H1 (cell line): Measurements from ENCODE around the gene WNT8B. TPM values are rescaled to one million over a fixed set of nuclear protein-coding genes. Genes with fewer than 3 reads are reported as not detected.

Experiments used
- ASH2L ChIP-seq: fragments of 200-600, 300-600 bp; sonication (generic); IDR thresholded peaks from one replicate; pipeline ENCODE4 v1.7.1; 2017; ENCODE audit warnings: low read length
- BACH1 ChIP-seq: IDR thresholded peaks from 2 replicates; pipeline ENCODE4 v1.6.1; 2012; ENCODE audit warnings: low read length, improper control_type of control experiment
- CREB1 ChIP-seq: IDR thresholded peaks from 2 replicates; pipeline ENCODE4 v1.6.1; 2012; ENCODE audit warnings: inconsistent platforms
- HDAC2 ChIP-seq, 2 experiments: fragments of 300-600 bp in 1 of 2; sonication (generic) in 1 of 2; IDR thresholded peaks; 2 replicates each; pipeline ENCODE4 v1.6.1; 2011 to 2012; ENCODE audit warnings: low read depth in 2 of 2, low read length in 2 of 2, mild to moderate bottlenecking in 2 of 2, moderate library complexity in 2 of 2, borderline replicate concordance in 1 of 2, inconsistent platforms in 1 of 2
- JUND ChIP-seq: IDR thresholded peaks from 2 replicates; pipeline ENCODE4 v1.6.1; 2011; ENCODE audit warnings: mild to moderate bottlenecking, improper control_type of control experiment, low read length
- KDM4A ChIP-seq: IDR thresholded peaks from one replicate; pipeline ENCODE4 v1.7.1; 2012; ENCODE audit warnings: low read depth, mild to moderate bottlenecking, moderate library complexity, low read length, inconsistent platforms; ENCODE audit not compliant: severe bottlenecking
- RAD21 ChIP-seq, 2 experiments: IDR thresholded peaks in 1 of 2; conservative IDR thresholded peaks in 1 of 2; 2 replicates each; pipeline ENCODE4 v1.6.1; 2011; ENCODE audit warnings: low read depth in 2 of 2, low read length in 2 of 2, improper control_type of control experiment in 1 of 2, inconsistent platforms in 1 of 2, mild to moderate bottlenecking in 1 of 2, moderate library complexity in 1 of 2
- SIN3A ChIP-seq, 2 experiments: IDR thresholded peaks in 1 of 2; conservative IDR thresholded peaks in 1 of 2; 2 replicates each; pipeline ENCODE4 v1.6.1; 2011 to 2012; ENCODE audit warnings: low read length in 2 of 2, improper control_type of control experiment in 1 of 2, low read depth in 1 of 2, mild to moderate bottlenecking in 1 of 2
- SP2 ChIP-seq: IDR thresholded peaks from 2 replicates; pipeline ENCODE4 v1.6.1; 2012; ENCODE audit warnings: mild to moderate bottlenecking, low read length, inconsistent platforms
- TCF12 ChIP-seq: IDR thresholded peaks from 2 replicates; pipeline ENCODE4 v1.6.1; 2011; ENCODE audit warnings: low read depth, mild to moderate bottlenecking, low read length
- polyA plus RNA-seq, 7 experiments: library from polyadenylated mRNA; depleted of rRNA in 3 of 7; stranded (reverse) in 5 of 7; unstranded in 2 of 7; fragments of >200 nt in 5 of 7; fragments of 200-250 nt in 2 of 7; gene quantifications; 1 replicate in 5 of 7; 2 replicates in 1 of 7; 4 replicates in 1 of 7; pipeline versions ENCODE4 v1.2.1 to v1.2.3, GENCODE V29; 2011 to 2013; ENCODE audit warnings: missing spikeins in 2 of 7, mixed read lengths in 2 of 7
- total RNA-seq: library from RNA; stranded (reverse); fragmentation: NEBNext Ultra II Directional; extraction: Animal tissue kit (Norgen Biotek cat#: 25700); gene quantifications from 2 replicates; pipeline ENCODE4 v1.2.1, GENCODE V29; 2021
- TF ChIP-seq, protein P1 (sequence below), 3 experiments: IDR thresholded peaks; 1 replicate in 2 of 3; 2 replicates in 1 of 3; pipeline versions ENCODE4 v1.5.1 to v1.6.1; 2011; ENCODE audit warnings: low read length in 3 of 3, mild to moderate bottlenecking in 3 of 3, inconsistent platforms in 2 of 3, low read depth in 1 of 3, moderate library complexity in 1 of 3; ENCODE audit not compliant: insufficient read depth in 1 of 3; ENCODE audit errors: control extremely low read depth in 1 of 3
- TF ChIP-seq, protein P2 (sequence below): IDR thresholded peaks from 2 replicates; pipeline ENCODE4 v1.6.1; 2012; ENCODE audit warnings: inconsistent platforms

WNT8B gene
- total and polyA plus RNA-seq, 2 of the 8 experiments (the other 6 are each of a cell fraction or from before 2014, with no cell fraction given): 0.20 to 0.67 TPM

DNA sequence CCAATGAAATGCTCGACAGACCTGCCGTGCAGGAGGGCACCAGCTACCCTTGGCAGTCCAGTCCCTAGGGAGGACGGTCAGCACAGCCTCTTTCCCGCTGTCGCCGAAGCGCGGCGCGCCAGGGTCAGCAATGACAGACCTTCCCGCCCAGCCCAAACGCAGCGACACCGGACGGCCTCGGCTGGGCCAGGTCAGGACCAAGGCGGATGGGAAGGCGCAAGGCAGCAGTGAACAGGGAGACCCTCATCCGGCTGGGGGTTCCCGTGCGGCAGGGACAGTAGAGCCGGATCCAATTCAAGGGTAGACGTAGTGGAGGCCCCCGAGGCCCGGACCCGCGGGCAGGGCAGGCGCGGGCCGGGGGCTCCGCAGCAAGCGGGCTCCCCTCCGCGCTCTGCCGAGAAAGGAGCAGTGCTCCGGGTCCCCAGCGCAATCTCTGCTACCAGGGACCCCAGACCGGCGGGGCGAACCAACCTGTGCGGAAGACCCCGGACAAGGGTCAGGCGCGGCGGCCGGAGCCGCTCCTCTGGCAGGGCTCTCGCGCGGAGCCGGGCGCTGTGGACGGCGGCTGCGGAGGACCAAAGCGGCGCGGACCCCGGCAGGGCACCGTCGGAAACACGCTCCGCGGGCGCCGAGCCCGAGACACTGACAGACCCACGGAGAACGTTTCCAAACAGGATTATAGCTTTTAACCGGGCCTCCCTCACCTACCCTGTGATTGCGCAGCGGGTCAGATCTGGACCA lies 56.7 kb downstream of the WNT8B start, which contains the start of gene SEC31B (continued):
- TF ChIP-seq, protein P1, sequence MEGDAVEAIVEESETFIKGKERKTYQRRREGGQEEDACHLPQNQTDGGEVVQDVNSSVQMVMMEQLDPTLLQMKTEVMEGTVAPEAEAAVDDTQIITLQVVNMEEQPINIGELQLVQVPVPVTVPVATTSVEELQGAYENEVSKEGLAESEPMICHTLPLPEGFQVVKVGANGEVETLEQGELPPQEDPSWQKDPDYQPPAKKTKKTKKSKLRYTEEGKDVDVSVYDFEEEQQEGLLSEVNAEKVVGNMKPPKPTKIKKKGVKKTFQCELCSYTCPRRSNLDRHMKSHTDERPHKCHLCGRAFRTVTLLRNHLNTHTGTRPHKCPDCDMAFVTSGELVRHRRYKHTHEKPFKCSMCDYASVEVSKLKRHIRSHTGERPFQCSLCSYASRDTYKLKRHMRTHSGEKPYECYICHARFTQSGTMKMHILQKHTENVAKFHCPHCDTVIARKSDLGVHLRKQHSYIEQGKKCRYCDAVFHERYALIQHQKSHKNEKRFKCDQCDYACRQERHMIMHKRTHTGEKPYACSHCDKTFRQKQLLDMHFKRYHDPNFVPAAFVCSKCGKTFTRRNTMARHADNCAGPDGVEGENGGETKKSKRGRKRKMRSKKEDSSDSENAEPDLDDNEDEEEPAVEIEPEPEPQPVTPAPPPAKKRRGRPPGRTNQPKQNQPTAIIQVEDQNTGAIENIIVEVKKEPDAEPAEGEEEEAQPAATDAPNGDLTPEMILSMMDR (IDR thresholded peaks at IDR 0.05; ENCODE audit: control extremely low read depth in 1 of 3, insufficient read depth in 1 of 3, low read depth in 1 of 3, low read length in 3 of 3): peak; percentile 31 to 47 (median 35)
- TF ChIP-seq JUND: no peak
- TF ChIP-seq SIN3A (conservative IDR thresholded peaks at IDR 0.05 in 1 of 2, IDR thresholded peaks at IDR 0.05 in 1 of 2; ENCODE audit: low read depth in 1 of 2, low read length in 2 of 2): peak in 1 of 2 experiments; percentile 54; a peak in 1 of 4 replicates
- 0 out of 2 replicates have a peak, but pooled peaks have one; percentile 34 for TF ChIP-seq CREB1
- TF ChIP-seq ASH2L: peak; percentile 57
- TF ChIP-seq RAD21 (IDR thresholded peaks at IDR 0.05 in 1 of 2, conservative IDR thresholded peaks at IDR 0.05 in 1 of 2; ENCODE audit: low read depth in 2 of 2, low read length in 2 of 2): peak; percentile 29 to 42; a peak in 3 of 4 replicates
- TF ChIP-seq BACH1: no peak
- TF ChIP-seq HDAC2 (IDR thresholded peaks at IDR 0.05; ENCODE audit: borderline replicate concordance in 1 of 2, low read depth in 2 of 2, low read length in 2 of 2): no peak
- no peak for TF ChIP-seq TCF12
- no peak for TF ChIP-seq SP2
- peak; percentile 79 for TF ChIP-seq KDM4A
- TF ChIP-seq, protein P2, sequence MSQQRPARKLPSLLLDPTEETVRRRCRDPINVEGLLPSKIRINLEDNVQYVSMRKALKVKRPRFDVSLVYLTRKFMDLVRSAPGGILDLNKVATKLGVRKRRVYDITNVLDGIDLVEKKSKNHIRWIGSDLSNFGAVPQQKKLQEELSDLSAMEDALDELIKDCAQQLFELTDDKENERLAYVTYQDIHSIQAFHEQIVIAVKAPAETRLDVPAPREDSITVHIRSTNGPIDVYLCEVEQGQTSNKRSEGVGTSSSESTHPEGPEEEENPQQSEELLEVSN: peak; percentile 62; the same call in 1 of the 2 replicates
